Activated CD8-positive, alpha-beta memory T cell treated with anti-CD3 and anti-CD28 coated beads for 4 hours (primary cell): ENCODE data around the gene CORIN.

Experiments used
- DNase-seq, 2 donors: peaks; one replicate each; pipeline ENCODE4 v3.0.0-alpha.2; 2020; ENCODE audit warnings: low read depth in 2 of 2

Gene CORIN

GRCh38 chr4:47642985-47643760 is 194.7 kb downstream of the CORIN start:
- DNase-seq, result no peak

GRCh38 chr4:47642191-47642830 is 195.6 kb downstream of the CORIN start:
- DNase-seq, result no peak

GRCh38 chr4:47641755-47642154 is 196.1 kb downstream of the CORIN start:
- DNase-seq, result no peak

GRCh38 chr4:47640911-47641310 is 197.0 kb downstream of the CORIN start:
- no peak for DNase-seq

- no peak for DNase-seq
Observed at GRCh38 chr4:47639531-47639930, 198.3 kb downstream of the CORIN start.

- DNase-seq, result no peak
Observed at GRCh38 chr4:47631161-47631560, 206.7 kb downstream of the CORIN start.

- no peak for DNase-seq
Observed at GRCh38 chr4:47624031-47624441, 213.8 kb downstream of the CORIN start.

- no peak for DNase-seq
Observed at GRCh38 chr4:47621181-47621580, 216.7 kb downstream of the CORIN start.

- DNase-seq, result no peak
Observed at GRCh38 chr4:47619691-47620090, 218.2 kb downstream of the CORIN start.

- no peak for DNase-seq
Observed at GRCh38 chr4:47617607-47618006, 220.3 kb downstream of the CORIN start.

- no peak for DNase-seq
Observed at GRCh38 chr4:47615385-47615784, 222.5 kb downstream of the CORIN start.

- no peak for DNase-seq
Observed at GRCh38 chr4:47612116-47613023, 225.5 kb downstream of the CORIN start.

GRCh38 chr4:47606482-47606881 is 231.4 kb downstream of the CORIN start:
- no peak for DNase-seq

GRCh38 chr4:47598896-47599295 is 239.0 kb downstream of the CORIN start:
- no peak for DNase-seq

GRCh38 chr4:47598320-47598719 is 239.5 kb downstream of the CORIN start:
- DNase-seq, result no peak

GRCh38 chr4:47597696-47598095 is 240.2 kb downstream of the CORIN start:
- DNase-seq, result no peak

- no peak for DNase-seq
Observed at GRCh38 chr4:47590325-47590724, 247.5 kb downstream of the CORIN start.

- DNase-seq, result no peak
Observed at GRCh38 chr4:47579235-47579634, 258.6 kb downstream of the CORIN start.

GRCh38 chr4:47577779-47578553 is 259.9 kb downstream of the CORIN start:
- DNase-seq, result no peak

- no peak for DNase-seq
Observed at GRCh38 chr4:47572981-47573380, 264.9 kb downstream of the CORIN start.

- no peak for DNase-seq
Observed at GRCh38 chr4:47570816-47571215, 267.1 kb downstream of the CORIN start.

- DNase-seq, result no peak
Observed at GRCh38 chr4:47567511-47567910, 270.4 kb downstream of the CORIN start.
